HepG2 (cell line): ENCODE data around the gene HTR3B. TPM values are rescaled to one million over a fixed set of nuclear protein-coding genes. Genes with fewer than 3 reads are reported as not detected.

Experiments used
- TEAD2 ChIP-seq: sonication (generic); formaldehyde crosslinking; IDR thresholded peaks from 2 replicates; pipeline ENCODE4 v1.9.0; 2021; ENCODE audit warnings: missing genetic modification reagents
- polyA plus RNA-seq, 8 experiments: library from polyadenylated mRNA; depleted of rRNA in 3 of 8; stranded (reverse) in 7 of 8; unstranded in 1 of 8; fragments of >200 nt; fragmentation: Illumina TruSeq in 4 of 8; extraction: Trizol in 4 of 8; gene quantifications; 2 replicates each; pipeline versions ENCODE4 v1.2.1 to v1.2.3, GENCODE V29; 2011 to 2016; ENCODE audit warnings: low read depth in 4 of 8, missing spikeins in 1 of 8, mixed read lengths in 1 of 8; ENCODE audit not compliant: insufficient read depth in 1 of 8
- total RNA-seq, 5 experiments: library from RNA; depleted of rRNA; stranded (reverse); fragments of >200 nt; fragmentation: Illumina TruSeq; extraction: Trizol; gene quantifications; 2 replicates each; pipeline ENCODE4 v1.2.3, GENCODE V29; 2016; ENCODE audit warnings: low read depth in 1 of 5
- TF ChIP-seq, protein P1 (sequence below): sonication (generic); formaldehyde crosslinking; IDR thresholded peaks from 2 replicates; pipeline ENCODE4 v1.5.0; 2020; ENCODE audit warnings: mild to moderate bottlenecking, missing genetic modification reagents, borderline replicate concordance
- TF ChIP-seq, protein P2 (sequence below): sonication (generic); formaldehyde crosslinking; IDR thresholded peaks from 2 replicates; pipeline ENCODE4 v1.5.1; 2020; ENCODE audit warnings: missing genetic modification reagents, mild to moderate bottlenecking, borderline replicate concordance

Gene HTR3B
- total and polyA plus RNA-seq, 2 of the 13 experiments (the other 11 are each of a cell fraction or from before 2014, with no cell fraction given) = 0.09 to 1.7 TPM

DNA sequence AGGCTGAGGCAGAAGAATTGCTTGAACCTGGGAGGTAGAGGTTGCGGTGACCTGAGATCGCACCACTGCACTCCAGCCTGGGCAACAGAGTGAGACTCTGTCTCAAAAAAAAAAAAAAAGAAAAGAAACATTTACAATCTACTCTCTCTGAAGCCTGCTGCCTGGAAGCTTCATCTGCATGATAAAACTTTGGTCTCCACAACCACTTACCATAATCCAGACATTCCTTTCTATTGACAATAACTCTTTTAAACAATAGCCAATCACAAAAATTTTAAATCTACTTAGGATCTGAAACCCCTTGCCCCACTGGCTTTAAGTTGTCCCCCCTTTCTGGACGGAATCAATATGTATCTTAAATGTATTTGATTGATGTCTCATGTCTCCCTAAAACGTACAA, 45.3 kb downstream of the HTR3B start (continued):
- TF ChIP-seq, protein P1, sequence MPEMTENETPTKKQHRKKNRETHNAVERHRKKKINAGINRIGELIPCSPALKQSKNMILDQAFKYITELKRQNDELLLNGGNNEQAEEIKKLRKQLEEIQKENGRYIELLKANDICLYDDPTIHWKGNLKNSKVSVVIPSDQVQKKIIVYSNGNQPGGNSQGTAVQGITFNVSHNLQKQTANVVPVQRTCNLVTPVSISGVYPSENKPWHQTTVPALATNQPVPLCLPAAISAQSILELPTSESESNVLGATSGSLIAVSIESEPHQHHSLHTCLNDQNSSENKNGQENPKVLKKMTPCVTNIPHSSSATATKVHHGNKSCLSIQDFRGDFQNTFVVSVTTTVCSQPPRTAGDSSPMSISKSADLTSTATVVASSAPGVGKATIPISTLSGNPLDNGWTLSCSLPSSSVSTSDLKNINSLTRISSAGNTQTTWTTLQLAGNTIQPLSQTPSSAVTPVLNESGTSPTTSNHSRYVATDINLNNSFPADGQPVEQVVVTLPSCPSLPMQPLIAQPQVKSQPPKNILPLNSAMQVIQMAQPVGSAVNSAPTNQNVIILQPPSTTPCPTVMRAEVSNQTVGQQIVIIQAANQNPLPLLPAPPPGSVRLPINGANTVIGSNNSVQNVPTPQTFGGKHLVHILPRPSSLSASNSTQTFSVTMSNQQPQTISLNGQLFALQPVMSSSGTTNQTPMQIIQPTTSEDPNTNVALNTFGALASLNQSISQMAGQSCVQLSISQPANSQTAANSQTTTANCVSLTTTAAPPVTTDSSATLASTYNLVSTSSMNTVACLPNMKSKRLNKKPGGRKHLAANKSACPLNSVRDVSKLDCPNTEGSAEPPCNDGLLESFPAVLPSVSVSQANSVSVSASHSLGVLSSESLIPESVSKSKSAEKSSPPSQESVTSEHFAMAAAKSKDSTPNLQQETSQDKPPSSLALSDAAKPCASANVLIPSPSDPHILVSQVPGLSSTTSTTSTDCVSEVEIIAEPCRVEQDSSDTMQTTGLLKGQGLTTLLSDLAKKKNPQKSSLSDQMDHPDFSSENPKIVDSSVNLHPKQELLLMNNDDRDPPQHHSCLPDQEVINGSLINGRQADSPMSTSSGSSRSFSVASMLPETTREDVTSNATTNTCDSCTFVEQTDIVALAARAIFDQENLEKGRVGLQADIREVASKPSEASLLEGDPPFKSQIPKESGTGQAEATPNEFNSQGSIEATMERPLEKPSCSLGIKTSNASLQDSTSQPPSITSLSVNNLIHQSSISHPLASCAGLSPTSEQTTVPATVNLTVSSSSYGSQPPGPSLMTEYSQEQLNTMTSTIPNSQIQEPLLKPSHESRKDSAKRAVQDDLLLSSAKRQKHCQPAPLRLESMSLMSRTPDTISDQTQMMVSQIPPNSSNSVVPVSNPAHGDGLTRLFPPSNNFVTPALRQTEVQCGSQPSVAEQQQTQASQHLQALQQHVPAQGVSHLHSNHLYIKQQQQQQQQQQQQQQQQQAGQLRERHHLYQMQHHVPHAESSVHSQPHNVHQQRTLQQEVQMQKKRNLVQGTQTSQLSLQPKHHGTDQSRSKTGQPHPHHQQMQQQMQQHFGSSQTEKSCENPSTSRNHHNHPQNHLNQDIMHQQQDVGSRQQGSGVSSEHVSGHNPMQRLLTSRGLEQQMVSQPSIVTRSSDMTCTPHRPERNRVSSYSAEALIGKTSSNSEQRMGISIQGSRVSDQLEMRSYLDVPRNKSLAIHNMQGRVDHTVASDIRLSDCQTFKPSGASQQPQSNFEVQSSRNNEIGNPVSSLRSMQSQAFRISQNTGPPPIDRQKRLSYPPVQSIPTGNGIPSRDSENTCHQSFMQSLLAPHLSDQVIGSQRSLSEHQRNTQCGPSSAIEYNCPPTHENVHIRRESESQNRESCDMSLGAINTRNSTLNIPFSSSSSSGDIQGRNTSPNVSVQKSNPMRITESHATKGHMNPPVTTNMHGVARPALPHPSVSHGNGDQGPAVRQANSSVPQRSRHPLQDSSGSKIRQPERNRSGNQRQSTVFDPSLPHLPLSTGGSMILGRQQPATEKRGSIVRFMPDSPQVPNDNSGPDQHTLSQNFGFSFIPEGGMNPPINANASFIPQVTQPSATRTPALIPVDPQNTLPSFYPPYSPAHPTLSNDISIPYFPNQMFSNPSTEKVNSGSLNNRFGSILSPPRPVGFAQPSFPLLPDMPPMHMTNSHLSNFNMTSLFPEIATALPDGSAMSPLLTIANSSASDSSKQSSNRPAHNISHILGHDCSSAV = no peak
- no peak for TF ChIP-seq TEAD2 (CRISPR knock-in tag)
- TF ChIP-seq, protein P2, sequence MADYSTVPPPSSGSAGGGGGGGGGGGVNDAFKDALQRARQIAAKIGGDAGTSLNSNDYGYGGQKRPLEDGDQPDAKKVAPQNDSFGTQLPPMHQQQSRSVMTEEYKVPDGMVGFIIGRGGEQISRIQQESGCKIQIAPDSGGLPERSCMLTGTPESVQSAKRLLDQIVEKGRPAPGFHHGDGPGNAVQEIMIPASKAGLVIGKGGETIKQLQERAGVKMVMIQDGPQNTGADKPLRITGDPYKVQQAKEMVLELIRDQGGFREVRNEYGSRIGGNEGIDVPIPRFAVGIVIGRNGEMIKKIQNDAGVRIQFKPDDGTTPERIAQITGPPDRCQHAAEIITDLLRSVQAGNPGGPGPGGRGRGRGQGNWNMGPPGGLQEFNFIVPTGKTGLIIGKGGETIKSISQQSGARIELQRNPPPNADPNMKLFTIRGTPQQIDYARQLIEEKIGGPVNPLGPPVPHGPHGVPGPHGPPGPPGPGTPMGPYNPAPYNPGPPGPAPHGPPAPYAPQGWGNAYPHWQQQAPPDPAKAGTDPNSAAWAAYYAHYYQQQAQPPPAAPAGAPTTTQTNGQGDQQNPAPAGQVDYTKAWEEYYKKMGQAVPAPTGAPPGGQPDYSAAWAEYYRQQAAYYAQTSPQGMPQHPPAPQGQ (CRISPR knock-in tag) = no peak
